NCI-H2196 (cell line): ENCODE results near the gene ZNF174.

ENCODE experiments used
- DNase-seq: peaks from one replicate; lab custom pipeline; 2025; ENCODE audit not compliant: unreplicated experiment; lab: John Stamatoyannopoulos, UW

The ZNF174 gene

GRCh38 chr16:3400779-3401688 is at the start of gene ZNF174, which contains the start of gene ZSCAN32:
Gene ZNF174, plus strand, starts transcription at chr16:3401215. Its CDS starts 790 bp downstream, at chr16:3402005.
Gene ZSCAN32, minus strand, starts transcription at chr16:3401004. Its CDS starts 3,447 bp downstream, at chr16:3397557.
- DNase-seq = peak; percentile 98

- no peak for DNase-seq
Measured at GRCh38 chr16:3355589-3355988, 45.4 kb upstream of the ZNF174 start, which contains the start of gene OR2C1. Gene OR2C1, plus strand, starts transcription at chr16:3355889. Its CDS starts 52 bp downstream, at chr16:3355941.

- no peak for DNase-seq
Measured at GRCh38 chr16:3356118-3356517, 44.9 kb upstream of the ZNF174 start.

- DNase-seq = no peak
Measured at GRCh38 chr16:3358871-3359270, 42.1 kb upstream of the ZNF174 start.

- no peak for DNase-seq
Measured at GRCh38 chr16:3362931-3363330, 38.1 kb upstream of the ZNF174 start.

GRCh38 chr16:3363793-3364192 is 37.2 kb upstream of the ZNF174 start:
- no peak for DNase-seq

- DNase-seq = no peak
Measured at GRCh38 chr16:3364774-3365427, 36.1 kb upstream of the ZNF174 start.

- no peak for DNase-seq
Measured at GRCh38 chr16:3369073-3369472, 31.9 kb upstream of the ZNF174 start.

GRCh38 chr16:3375680-3376079 is 25.3 kb upstream of the ZNF174 start:
- DNase-seq = no peak

GRCh38 chr16:3377917-3378316 is 23.1 kb upstream of the ZNF174 start:
- DNase-seq = no peak

GRCh38 chr16:3383045-3383448 is 18.0 kb upstream of the ZNF174 start:
- no peak for DNase-seq

- DNase-seq = no peak
Measured at GRCh38 chr16:3388325-3388724, 12.7 kb upstream of the ZNF174 start.

- no peak for DNase-seq
Measured at GRCh38 chr16:3389663-3390338, 11.2 kb upstream of the ZNF174 start.

GRCh38 chr16:3400446-3400778 is 603 bp upstream of the ZNF174 start:
- no peak for DNase-seq

- peak; percentile 10 for DNase-seq
Measured at GRCh38 chr16:3401719-3402397, 843 bp downstream of the ZNF174 start.

- DNase-seq = no peak
Measured at GRCh38 chr16:3408561-3409197, 7.7 kb downstream of the ZNF174 start.

- no peak for DNase-seq
Measured at GRCh38 chr16:3413730-3414379, 12.8 kb downstream of the ZNF174 start.

GRCh38 chr16:3431779-3432219 is 30.8 kb downstream of the ZNF174 start:
- DNase-seq = no peak

- DNase-seq = no peak
Measured at GRCh38 chr16:3434373-3434772, 33.4 kb downstream of the ZNF174 start.

- no peak for DNase-seq
Measured at GRCh38 chr16:3439637-3440036, 38.6 kb downstream of the ZNF174 start.
